Gastroesophageal sphincter (tissue), 4 donors: ENCODE data around the gene UGT1A8. TPM values are rescaled to one million over a fixed set of nuclear protein-coding genes. Genes with fewer than 3 reads are reported as not detected.

Experiments used
- ATAC-seq: fragments of 150-250 bp; one replicate; pipeline ENCODE4 v1.9.1; 2016; ENCODE audit warnings: mild to moderate bottlenecking, moderate library complexity
- H3K27ac ChIP-seq, 4 donors: fragments of 200-600 bp; sonication (generic) in 3 of 4; 1 replicate in 3 of 4; 2 replicates in 1 of 4; pipeline ENCODE4 v1.5.1; 2016 to 2019
- H3K27me3 ChIP-seq: fragments of 200-600 bp; sonication (generic); one replicate; pipeline ENCODE4 v1.5.1; 2019
- H3K36me3 ChIP-seq, 2 donors: fragments of 200-600 bp; sonication (generic); one replicate each; pipeline ENCODE4 v1.5.1; 2019; ENCODE audit warnings: control low read depth in 1 of 2
- H3K4me1 ChIP-seq, 3 donors: fragments of 200-600 bp; sonication (generic); 1 replicate in 2 of 3; 2 replicates in 1 of 3; pipeline ENCODE4 v1.5.1; 2016 to 2019; ENCODE audit warnings: control low read depth in 2 of 3
- H3K4me3 ChIP-seq, 2 donors: fragments of 200-600 bp; sonication (generic); one replicate each; pipeline ENCODE4 v1.5.1; 2019; ENCODE audit warnings: mild to moderate bottlenecking in 1 of 2, moderate library complexity in 1 of 2
- H3K9me3 ChIP-seq, 3 donors: fragments of 200-600 bp; sonication (generic); one replicate each; pipeline ENCODE4 v1.5.1; 2017 to 2019; ENCODE audit warnings: control low read depth in 2 of 3
- EP300 ChIP-seq: sonication (generic); formaldehyde crosslinking; IDR thresholded peaks from one replicate; pipeline ENCODE4 v1.6.1; 2017; ENCODE audit warnings: antibody characterized with exemption, mild to moderate bottlenecking
- POLR2A ChIP-seq, 2 donors: fragments of 450-650 bp; IDR thresholded peaks; one replicate each; pipeline ENCODE4 v1.6.1; 2017; ENCODE audit warnings: antibody characterized with exemption in 2 of 2, mild to moderate bottlenecking in 2 of 2, moderate library complexity in 1 of 2
- POLR2AphosphoS5 ChIP-seq: sonication (generic); formaldehyde crosslinking; IDR thresholded peaks from one replicate; pipeline ENCODE4 v1.6.1; 2017; ENCODE audit warnings: antibody characterized with exemption
- WGBS, 2 donors: methylation state at CpG; one replicate each; pipeline ENCODE4 v1.1.5; 2018; ENCODE audit warnings: low coverage in 1 of 2; 5-methylcytosine and 5-hydroxymethylcytosine counted together
- total RNA-seq, 4 donors: library from RNA; depleted of rRNA; stranded (reverse); fragments of >200 nt; gene quantifications; one replicate each; pipeline ENCODE4 v1.1.0, GENCODE V29; 2016
- TF ChIP-seq, protein P1 (sequence below), 4 experiments: fragments of 200-600 bp in 2 of 4; fragments of 450-650 bp in 2 of 4; sonication (generic) in 1 of 4; IDR thresholded peaks; one replicate each; pipeline ENCODE4 v1.5.1; 2017 to 2019; ENCODE audit warnings: antibody characterized with exemption in 4 of 4, mild to moderate bottlenecking in 2 of 4, moderate library complexity in 2 of 4

UGT1A8 gene
- total RNA-seq, 4 donors from 2014 or later = not detected

DNA sequence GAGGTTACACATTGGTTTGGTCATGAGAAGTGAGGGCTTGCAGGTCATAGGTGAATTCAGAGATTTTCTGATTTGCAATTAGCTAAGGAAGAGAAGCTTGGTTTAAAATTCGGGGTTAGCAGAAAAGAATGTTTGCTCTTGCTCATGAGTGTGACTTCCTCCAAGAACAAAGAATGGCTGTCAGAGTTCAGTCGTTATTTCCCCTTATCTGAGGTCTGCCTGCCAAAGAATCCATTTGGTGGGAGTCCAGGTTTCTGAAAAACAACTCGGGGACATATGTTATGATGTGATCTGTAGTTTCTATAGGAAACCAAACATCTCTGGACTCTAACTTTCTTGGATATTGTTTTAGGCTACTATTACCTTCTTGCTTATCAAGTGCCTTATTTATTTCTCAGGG is 72.1 kb downstream of the UGT1A8 start:
- H3K36me3 ChIP-seq = no peaks in the 10 kb centered on the region
- TF ChIP-seq, protein P1, sequence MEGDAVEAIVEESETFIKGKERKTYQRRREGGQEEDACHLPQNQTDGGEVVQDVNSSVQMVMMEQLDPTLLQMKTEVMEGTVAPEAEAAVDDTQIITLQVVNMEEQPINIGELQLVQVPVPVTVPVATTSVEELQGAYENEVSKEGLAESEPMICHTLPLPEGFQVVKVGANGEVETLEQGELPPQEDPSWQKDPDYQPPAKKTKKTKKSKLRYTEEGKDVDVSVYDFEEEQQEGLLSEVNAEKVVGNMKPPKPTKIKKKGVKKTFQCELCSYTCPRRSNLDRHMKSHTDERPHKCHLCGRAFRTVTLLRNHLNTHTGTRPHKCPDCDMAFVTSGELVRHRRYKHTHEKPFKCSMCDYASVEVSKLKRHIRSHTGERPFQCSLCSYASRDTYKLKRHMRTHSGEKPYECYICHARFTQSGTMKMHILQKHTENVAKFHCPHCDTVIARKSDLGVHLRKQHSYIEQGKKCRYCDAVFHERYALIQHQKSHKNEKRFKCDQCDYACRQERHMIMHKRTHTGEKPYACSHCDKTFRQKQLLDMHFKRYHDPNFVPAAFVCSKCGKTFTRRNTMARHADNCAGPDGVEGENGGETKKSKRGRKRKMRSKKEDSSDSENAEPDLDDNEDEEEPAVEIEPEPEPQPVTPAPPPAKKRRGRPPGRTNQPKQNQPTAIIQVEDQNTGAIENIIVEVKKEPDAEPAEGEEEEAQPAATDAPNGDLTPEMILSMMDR (IDR thresholded peaks at IDR 0.05) = no peak
- no peak for TF ChIP-seq POLR2A (IDR thresholded peaks at IDR 0.05)
- no peak overlapping the region for H3K4me3 ChIP-seq
- H3K27ac ChIP-seq = no peak overlapping the region
- H3K9me3 ChIP-seq = no peaks in the 10 kb centered on the region
- peaks cover 6% of the 10 kb centered on the region for H3K27me3 ChIP-seq
- WGBS, 2 donors = 6 to 23% methylated on average over 3 of the region's 3 CpGs
- ATAC-seq = no peak
- no peaks in the 10 kb centered on the region for H3K4me1 ChIP-seq

DNA sequence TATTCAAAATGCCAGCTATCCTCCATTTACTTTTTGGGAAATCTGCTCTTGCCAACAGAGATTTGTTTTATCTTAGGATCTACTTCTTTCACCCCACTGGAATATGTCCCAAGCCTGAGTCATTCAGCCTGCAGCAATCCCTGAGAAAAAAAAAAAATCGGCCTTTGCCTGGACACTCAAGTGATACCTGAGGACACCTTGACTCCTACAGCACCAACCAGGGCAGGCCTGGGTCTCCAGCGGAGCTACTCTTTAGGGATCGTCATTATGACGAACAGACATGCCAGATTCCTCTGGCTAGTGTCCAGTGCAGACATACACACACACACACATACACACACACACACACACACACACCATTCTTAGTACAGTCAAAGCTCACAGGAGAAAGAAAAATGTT is 73.0 kb downstream of the UGT1A8 start:
- ATAC-seq = no peak
- H3K9me3 ChIP-seq = no peaks in the 10 kb centered on the region
- H3K27me3 ChIP-seq = peaks cover 6% of the 10 kb centered on the region
- H3K4me3 ChIP-seq = no peak overlapping the region
- TF ChIP-seq, protein P1 (IDR thresholded peaks at IDR 0.05) = no peak
- TF ChIP-seq POLR2A (IDR thresholded peaks at IDR 0.05) = no peak
- no peak for TF ChIP-seq POLR2AphosphoS5
- no peak for TF ChIP-seq EP300
- H3K27ac ChIP-seq = no peak overlapping the region
- H3K36me3 ChIP-seq = no peaks in the 10 kb centered on the region
- no peaks in the 10 kb centered on the region for H3K4me1 ChIP-seq
- 50 to 66% methylated on average over 2 to 4 of the region's 4 CpGs for WGBS, 2 donors

DNA sequence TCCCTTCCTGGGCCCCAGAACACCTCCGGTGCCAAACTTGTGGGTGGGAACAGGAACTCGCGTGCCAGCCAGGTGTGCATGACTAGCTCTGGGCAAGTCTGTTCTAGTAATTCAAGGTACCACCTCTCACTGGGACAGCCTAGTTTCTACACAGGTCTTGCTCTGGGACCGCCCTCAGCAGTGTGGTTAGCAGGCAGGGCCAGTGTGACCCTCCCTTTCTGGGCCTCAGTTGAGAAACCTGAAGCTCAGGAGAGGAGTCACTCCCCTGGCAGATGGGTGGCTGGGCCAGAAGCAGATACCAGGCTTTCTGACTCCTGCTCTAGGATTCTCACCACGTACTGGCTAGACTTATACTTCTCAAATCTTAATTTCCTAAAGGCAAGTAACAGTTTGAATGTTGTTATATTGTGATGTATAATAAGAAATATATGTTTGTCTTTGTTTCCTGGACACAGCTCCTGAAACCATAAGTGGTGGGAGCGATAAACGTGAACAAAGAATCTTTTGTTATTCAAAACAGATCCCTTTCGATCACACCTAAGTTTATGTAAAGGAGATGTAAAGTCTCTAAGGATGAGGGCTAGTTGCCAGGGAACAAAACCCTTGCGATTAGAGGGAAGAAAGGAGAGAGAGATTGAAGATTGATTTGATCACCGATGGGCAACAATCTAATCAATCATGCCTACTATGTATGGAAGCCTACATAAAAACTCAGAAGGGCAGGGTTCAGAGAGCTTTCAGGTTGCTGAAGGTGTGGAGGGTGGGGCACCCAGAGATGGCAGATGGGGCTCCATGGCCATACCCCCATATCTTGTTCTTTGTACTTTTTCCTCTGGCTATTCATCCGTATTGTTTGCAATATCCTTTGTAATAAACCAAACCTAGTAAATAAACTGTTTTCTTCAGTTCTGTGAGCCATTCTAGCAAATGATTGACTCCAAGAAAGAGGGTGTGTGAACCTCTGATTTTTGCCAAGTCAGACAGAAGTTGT is 74.3 kb downstream of the UGT1A8 start:
- ATAC-seq = no peak
- no peak overlapping the region for H3K27ac ChIP-seq

DNA sequence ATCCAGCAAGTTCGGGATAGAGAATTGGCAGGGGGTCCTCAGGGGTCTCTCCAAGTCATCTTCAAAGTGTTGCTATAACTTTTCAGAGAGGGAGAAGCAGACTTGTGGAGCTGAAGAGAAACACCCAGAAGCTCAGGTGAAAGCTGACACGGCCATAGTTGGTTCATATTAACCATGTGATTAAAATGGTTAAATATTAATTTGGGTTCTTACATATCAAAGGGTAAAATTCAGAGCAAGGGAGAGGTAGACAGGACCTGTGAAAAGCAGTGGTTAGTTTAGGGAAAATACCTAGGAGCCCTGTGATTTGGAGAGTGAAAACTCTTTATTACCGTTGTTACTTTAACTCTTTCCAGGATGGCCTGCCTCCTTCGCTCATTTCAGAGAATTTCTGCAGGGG is 75.2 kb downstream of the UGT1A8 start, which contains the start of gene UGT1A6:
UGT1A6 (plus strand) TSS at position 243 of the 400 bp plus-strand sequence; CDS start at position 358, 115 bp downstream.
- Histone ChIP-seq H3K4me3 (no peak within 1 kb of the TSS), H3K27me3 (peaks cover 6% of the 10 kb centered on the region), H3K9me3 (no peaks in the 10 kb centered on the region), H3K4me1 (no peaks in the 10 kb centered on the region), H3K36me3 (no peaks in the 10 kb centered on the region), H3K27ac (no peak within 1 kb of the TSS)
- no peak for ATAC-seq
- TF ChIP-seq POLR2AphosphoS5 (no peak), POLR2A (IDR thresholded peaks at IDR 0.05) (no peak), EP300 (no peak)
- TF ChIP-seq, protein P1 (IDR thresholded peaks at IDR 0.05) = no peak
- WGBS, 2 donors = 85 to 86% methylated on average over 4 of the region's 4 CpGs

More for the DNA sequence above, 74.3 kb downstream of the UGT1A8 start:
- TF ChIP-seq, protein P1 (IDR thresholded peaks at IDR 0.05) = no peak
- TF ChIP-seq POLR2A (IDR thresholded peaks at IDR 0.05) (no peak), EP300 (no peak), POLR2AphosphoS5 (no peak)
- WGBS, 2 donors = 86 to 89% methylated on average over 4 to 8 of the region's 11 CpGs
- no peaks in the 10 kb centered on the region for H3K9me3 ChIP-seq
- H3K36me3 ChIP-seq = no peaks in the 10 kb centered on the region
- peaks cover 6% of the 10 kb centered on the region for H3K27me3 ChIP-seq
- no peak overlapping the region for H3K4me3 ChIP-seq
- no peaks in the 10 kb centered on the region for H3K4me1 ChIP-seq

DNA sequence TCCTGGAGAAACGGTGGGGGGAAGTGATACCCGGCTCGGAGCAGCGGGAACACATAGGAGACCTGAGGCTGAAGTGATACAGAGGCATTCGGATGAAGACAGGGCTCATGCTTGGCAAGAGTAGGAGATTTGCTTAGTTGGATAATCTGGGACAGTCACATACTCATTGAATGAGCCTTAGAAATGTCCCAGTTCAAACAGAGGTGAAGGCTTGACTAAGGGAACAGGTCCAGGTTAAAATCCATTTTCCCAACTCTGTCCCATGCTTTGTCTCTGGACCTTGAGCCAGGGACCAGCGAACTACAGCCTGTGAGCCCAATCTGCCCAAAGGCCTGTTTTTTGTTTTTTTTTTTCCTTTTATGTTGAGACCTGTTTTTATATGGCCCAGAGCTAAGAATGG is 76.5 kb downstream of the UGT1A8 start:
- H3K4me1 ChIP-seq = no peaks in the 10 kb centered on the region
- H3K36me3 ChIP-seq = no peaks in the 10 kb centered on the region
- no peak overlapping the region for H3K4me3 ChIP-seq
- peaks cover 6% of the 10 kb centered on the region for H3K27me3 ChIP-seq
- no peak for ATAC-seq
- whole genome bisulfite sequencing, 2 donors = 50 to 75% methylated on average over 2 to 5 of the region's 6 CpGs
- no peak overlapping the region for H3K27ac ChIP-seq
- TF ChIP-seq POLR2AphosphoS5 (no peak), POLR2A (IDR thresholded peaks at IDR 0.05) (no peak), EP300 (no peak)
- TF ChIP-seq, protein P1 (IDR thresholded peaks at IDR 0.05) = no peak
- no peaks in the 10 kb centered on the region for H3K9me3 ChIP-seq
